ENCODE data around the gene FIBCD1. TPM values are rescaled to one million over a fixed set of nuclear protein-coding genes. Genes with fewer than 3 reads are reported as not detected.

Gene FIBCD1
- total RNA-seq, 1 donor from 2014 or later, result 0.29 TPM

DNA sequence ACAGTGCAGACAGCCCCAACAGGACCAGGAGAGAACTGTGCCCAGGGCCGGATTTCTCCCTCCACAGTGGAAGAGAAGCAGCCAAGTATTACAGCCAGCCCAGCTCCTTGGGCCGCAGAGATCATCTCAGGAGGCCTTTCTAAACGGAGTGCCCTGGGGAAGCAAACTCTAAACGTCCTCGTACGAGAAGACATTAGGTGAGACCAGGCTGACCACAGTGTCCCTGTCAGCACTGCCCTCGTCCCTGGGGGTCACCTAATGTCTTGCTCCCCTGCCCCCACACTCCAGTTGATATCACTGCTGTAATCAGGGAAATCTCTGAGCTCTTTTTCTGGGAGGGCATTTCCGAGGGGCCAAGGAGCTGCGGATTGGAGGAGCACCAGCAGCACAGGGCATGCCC is 48.9 kb downstream of the FIBCD1 start:
- no peak for DNase-seq (ENCODE audit: low read depth)
- H3K4me3 ChIP-seq (ENCODE audit: low read depth, low read length), result no peak overlapping the region

GRCh38 chr9:130888146-130888885 is 50.7 kb downstream of the FIBCD1 start:
- no peak for DNase-seq (ENCODE audit: low read depth)
- H3K4me3 ChIP-seq (ENCODE audit: low read depth, low read length), result no peak overlapping the region
- TF ChIP-seq, protein P1, sequence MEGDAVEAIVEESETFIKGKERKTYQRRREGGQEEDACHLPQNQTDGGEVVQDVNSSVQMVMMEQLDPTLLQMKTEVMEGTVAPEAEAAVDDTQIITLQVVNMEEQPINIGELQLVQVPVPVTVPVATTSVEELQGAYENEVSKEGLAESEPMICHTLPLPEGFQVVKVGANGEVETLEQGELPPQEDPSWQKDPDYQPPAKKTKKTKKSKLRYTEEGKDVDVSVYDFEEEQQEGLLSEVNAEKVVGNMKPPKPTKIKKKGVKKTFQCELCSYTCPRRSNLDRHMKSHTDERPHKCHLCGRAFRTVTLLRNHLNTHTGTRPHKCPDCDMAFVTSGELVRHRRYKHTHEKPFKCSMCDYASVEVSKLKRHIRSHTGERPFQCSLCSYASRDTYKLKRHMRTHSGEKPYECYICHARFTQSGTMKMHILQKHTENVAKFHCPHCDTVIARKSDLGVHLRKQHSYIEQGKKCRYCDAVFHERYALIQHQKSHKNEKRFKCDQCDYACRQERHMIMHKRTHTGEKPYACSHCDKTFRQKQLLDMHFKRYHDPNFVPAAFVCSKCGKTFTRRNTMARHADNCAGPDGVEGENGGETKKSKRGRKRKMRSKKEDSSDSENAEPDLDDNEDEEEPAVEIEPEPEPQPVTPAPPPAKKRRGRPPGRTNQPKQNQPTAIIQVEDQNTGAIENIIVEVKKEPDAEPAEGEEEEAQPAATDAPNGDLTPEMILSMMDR (conservative IDR thresholded peaks at IDR 0.05; ENCODE audit: low read depth, low read length), result no peak

More for the DNA sequence above, 48.9 kb downstream of the FIBCD1 start:
- TF ChIP-seq, protein P1 (conservative IDR thresholded peaks at IDR 0.05; ENCODE audit: low read depth, low read length), result no peak

- DNase-seq (ENCODE audit: low read depth), result no peak
- TF ChIP-seq, protein P1 (conservative IDR thresholded peaks at IDR 0.05; ENCODE audit: low read depth, low read length), result no peak
- no peak overlapping the region for H3K4me3 ChIP-seq (ENCODE audit: low read depth, low read length)
Measured at GRCh38 chr9:130887494-130888144, 51.4 kb downstream of the FIBCD1 start.

DNA sequence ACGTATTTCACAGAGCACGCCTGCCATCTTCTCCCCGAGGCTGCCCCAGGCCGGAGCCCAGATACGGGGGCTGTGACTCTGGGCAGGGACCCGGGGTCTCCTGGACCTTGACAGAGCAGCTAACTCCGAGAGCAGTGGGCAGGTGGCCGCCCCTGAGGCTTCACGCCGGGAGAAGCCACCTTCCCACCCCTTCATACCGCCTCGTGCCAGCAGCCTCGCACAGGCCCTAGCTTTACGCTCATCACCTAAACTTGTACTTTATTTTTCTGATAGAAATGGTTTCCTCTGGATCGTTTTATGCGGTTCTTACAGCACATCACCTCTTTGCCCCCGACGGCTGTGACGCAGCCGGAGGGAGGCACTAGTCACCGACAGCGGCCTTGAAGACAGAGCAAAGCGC is 52.1 kb downstream of the FIBCD1 start:
- TF ChIP-seq, protein P1 (conservative IDR thresholded peaks at IDR 0.05; ENCODE audit: low read depth, low read length), result no peak
- H3K4me3 ChIP-seq (ENCODE audit: low read depth, low read length), result no peak overlapping the region
- no peak for DNase-seq (ENCODE audit: low read depth)

DNA sequence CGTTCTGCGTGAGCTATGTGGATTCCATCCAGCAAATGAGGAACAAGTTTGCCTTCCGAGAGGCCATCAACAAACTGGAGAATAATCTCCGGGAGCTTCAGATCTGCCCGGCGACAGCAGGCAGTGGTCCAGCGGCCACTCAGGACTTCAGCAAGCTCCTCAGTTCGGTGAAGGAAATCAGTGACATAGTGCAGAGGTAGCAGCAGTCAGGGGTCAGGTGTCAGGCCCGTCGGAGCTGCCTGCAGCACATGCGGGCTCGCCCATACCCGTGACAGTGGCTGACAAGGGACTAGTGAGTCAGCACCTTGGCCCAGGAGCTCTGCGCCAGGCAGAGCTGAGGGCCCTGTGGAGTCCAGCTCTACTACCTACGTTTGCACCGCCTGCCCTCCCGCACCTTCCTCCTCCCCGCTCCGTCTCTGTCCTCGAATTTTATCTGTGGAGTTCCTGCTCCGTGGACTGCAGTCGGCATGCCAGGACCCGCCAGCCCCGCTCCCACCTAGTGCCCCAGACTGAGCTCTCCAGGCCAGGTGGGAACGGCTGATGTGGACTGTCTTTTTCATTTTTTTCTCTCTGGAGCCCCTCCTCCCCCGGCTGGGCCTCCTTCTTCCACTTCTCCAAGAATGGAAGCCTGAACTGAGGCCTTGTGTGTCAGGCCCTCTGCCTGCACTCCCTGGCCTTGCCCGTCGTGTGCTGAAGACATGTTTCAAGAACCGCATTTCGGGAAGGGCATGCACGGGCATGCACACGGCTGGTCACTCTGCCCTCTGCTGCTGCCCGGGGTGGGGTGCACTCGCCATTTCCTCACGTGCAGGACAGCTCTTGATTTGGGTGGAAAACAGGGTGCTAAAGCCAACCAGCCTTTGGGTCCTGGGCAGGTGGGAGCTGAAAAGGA is 53.3 kb downstream of the FIBCD1 start:
- no peak overlapping the region for H3K4me3 ChIP-seq (ENCODE audit: low read depth, low read length)
- DNase-seq (ENCODE audit: low read depth), result no peak
- TF ChIP-seq, protein P1 (conservative IDR thresholded peaks at IDR 0.05; ENCODE audit: low read depth, low read length), result no peak

DNA sequence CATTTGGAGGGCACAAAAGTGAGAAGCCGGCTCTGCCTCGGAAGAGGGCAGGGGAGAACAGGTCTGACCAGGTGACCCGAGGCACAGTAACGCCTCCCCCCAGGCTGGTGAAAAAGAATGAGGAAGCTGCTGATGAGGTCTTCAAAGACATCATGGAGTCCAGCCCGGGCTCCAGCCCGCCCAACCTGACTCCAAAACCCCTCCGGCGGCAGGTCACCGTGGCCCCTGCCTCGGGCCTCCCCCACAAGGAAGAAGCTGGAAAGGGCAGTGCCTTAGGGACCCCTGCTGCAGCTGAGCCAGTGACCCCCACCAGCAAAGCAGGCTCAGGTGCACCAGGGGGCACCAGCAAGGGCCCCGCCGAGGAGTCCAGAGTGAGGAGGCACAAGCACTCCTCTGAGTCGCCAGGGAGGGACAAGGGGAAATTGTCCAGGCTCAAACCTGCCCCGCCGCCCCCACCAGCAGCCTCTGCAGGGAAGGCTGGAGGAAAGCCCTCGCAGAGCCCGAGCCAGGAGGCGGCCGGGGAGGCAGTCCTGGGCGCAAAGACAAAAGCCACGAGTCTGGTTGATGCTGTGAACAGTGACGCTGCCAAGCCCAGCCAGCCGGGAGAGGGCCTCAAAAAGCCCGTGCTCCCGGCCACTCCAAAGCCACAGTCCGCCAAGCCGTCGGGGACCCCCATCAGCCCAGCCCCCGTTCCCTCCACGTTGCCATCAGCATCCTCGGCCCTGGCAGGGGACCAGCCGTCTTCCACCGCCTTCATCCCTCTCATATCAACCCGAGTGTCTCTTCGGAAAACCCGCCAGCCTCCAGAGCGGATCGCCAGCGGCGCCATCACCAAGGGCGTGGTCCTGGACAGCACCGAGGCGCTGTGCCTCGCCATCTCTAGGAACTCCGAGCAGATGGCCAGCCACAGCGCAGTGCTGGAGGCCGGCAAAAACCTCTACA is 54.2 kb downstream of the FIBCD1 start:
- no peak overlapping the region for H3K4me3 ChIP-seq (ENCODE audit: low read depth, low read length)
- TF ChIP-seq, protein P1 (conservative IDR thresholded peaks at IDR 0.05; ENCODE audit: low read depth, low read length), result no peak
- DNase-seq (ENCODE audit: low read depth), result no peak
